NOMO-1 (cell line): ENCODE measurements around the gene SLC1A2.
"Not testable (repeated sequence)": the region's sequence is repeated elsewhere in the genome, so short reads cannot be mapped to it uniquely, and the experiment has no call there.

ENCODE experiments used
- DNase-seq, 2 experiments: peaks; one replicate each; lab custom pipeline; 2025; ENCODE audit not compliant: unreplicated experiment in 2 of 2; lab: John Stamatoyannopoulos, UW

SLC1A2 gene

GRCh38 chr11:35232891-35233330, 186.4 kb downstream of the SLC1A2 start:
- no peak for DNase-seq

GRCh38 chr11:35231076-35231860, 188.1 kb downstream of the SLC1A2 start:
- no peak for DNase-seq

- DNase-seq, result no peak
Measured at GRCh38 chr11:35230388-35230787, 189.0 kb downstream of the SLC1A2 start.

GRCh38 chr11:35228328-35228725, 191.0 kb downstream of the SLC1A2 start:
- DNase-seq, result no peak

- peak; percentile 75 to 91 for DNase-seq
Measured at GRCh38 chr11:35227576-35228327, 191.6 kb downstream of the SLC1A2 start.

GRCh38 chr11:35226756-35227155, 192.6 kb downstream of the SLC1A2 start:
- DNase-seq, result not testable (repeated sequence)

- no peak for DNase-seq
Measured at GRCh38 chr11:35225946-35226520, 193.3 kb downstream of the SLC1A2 start.

- no peak for DNase-seq
Measured at GRCh38 chr11:35223991-35224390, 195.4 kb downstream of the SLC1A2 start.

GRCh38 chr11:35223371-35223796, 196.0 kb downstream of the SLC1A2 start:
- DNase-seq, result no peak

- DNase-seq, result no peak
Measured at GRCh38 chr11:35218956-35219355, 200.4 kb downstream of the SLC1A2 start.

- DNase-seq, result no peak
Measured at GRCh38 chr11:35216962-35217678, 202.2 kb downstream of the SLC1A2 start.

- no peak for DNase-seq
Measured at GRCh38 chr11:35215945-35216344, 203.4 kb downstream of the SLC1A2 start.

- no peak for DNase-seq
Measured at GRCh38 chr11:35214792-35215193, 204.6 kb downstream of the SLC1A2 start.

GRCh38 chr11:35214226-35214770, 205.1 kb downstream of the SLC1A2 start:
- no peak for DNase-seq

GRCh38 chr11:35211952-35212351, 207.4 kb downstream of the SLC1A2 start:
- peak; percentile 70 to 98 for DNase-seq

- DNase-seq, result peak; percentile 7 to 21
Measured at GRCh38 chr11:35210876-35211546, 208.3 kb downstream of the SLC1A2 start.

GRCh38 chr11:35208795-35209194, 210.6 kb downstream of the SLC1A2 start:
- DNase-seq, result no peak

GRCh38 chr11:35207471-35208403, 211.6 kb downstream of the SLC1A2 start:
- no peak for DNase-seq

- DNase-seq, result no peak
Measured at GRCh38 chr11:35206616-35207015, 212.7 kb downstream of the SLC1A2 start.
